GM23338 (cell line): ENCODE results near the gene SEMA4C. TPM values are rescaled to one million over a fixed set of nuclear protein-coding genes. Genes with fewer than 3 reads are reported as not detected.

ENCODE experiments used
- ATAC-seq: fragments of 200-7000 bp; cut with Tn5 transposase; 3 replicates; pipeline ENCODE4 v1.9.1; 2020
- DNase-seq: peaks from one replicate; pipeline ENCODE4 v3.0.0-alpha.2; 2015; ENCODE audit warnings: low spot score
- H2AFZ ChIP-seq: fragments of 200-600 bp; sonication (generic); 2 replicates; pipeline ENCODE4 v1.8.0; 2016; ENCODE audit warnings: antibody characterized with exemption, mild to moderate bottlenecking, moderate library complexity
- H3F3A ChIP-seq: fragments of 200-600 bp; sonication (generic); replicated peaks from 2 replicates; pipeline ENCODE4 v1.8.0; 2017; ENCODE audit warnings: antibody characterized with exemption, mixed run types, low read depth
- H3K27ac ChIP-seq: fragments of 200-600 bp; sonication (generic); 2 replicates; pipeline ENCODE4 v1.6.1; 2016; ENCODE audit warnings: low read depth
- H3K27me3 ChIP-seq: fragments of 200-600 bp; sonication (generic); 2 replicates; pipeline ENCODE4 v1.8.0; 2016; ENCODE audit warnings: mild to moderate bottlenecking, mixed run types, moderate library complexity; ENCODE audit not compliant: insufficient read depth
- H3K36me3 ChIP-seq: fragments of 200-600 bp; sonication (generic); 2 replicates; pipeline ENCODE4 v1.8.0; 2016; ENCODE audit warnings: mild to moderate bottlenecking; ENCODE audit not compliant: insufficient read depth
- H3K4me1 ChIP-seq: fragments of 200-600 bp; sonication (generic); 2 replicates; pipeline ENCODE4 v1.8.0; 2016; ENCODE audit warnings: mild to moderate bottlenecking, moderate library complexity; ENCODE audit not compliant: insufficient read depth
- H3K4me2 ChIP-seq: fragments of 200-600 bp; sonication (generic); 2 replicates; pipeline ENCODE4 v1.7.1; 2017; ENCODE audit warnings: mixed run types
- H3K4me3 ChIP-seq: fragments of 200-600 bp; sonication (generic); 2 replicates; pipeline ENCODE4 v1.6.1; 2016; ENCODE audit warnings: mixed run types
- H3K79me2 ChIP-seq: fragments of 200-600 bp; sonication (generic); replicated peaks from 2 replicates; pipeline ENCODE4 v1.8.0; 2017; ENCODE audit warnings: mild to moderate bottlenecking; ENCODE audit not compliant: insufficient read depth
- H3K9me2 ChIP-seq: fragments of 200-600 bp; sonication (generic); 2 replicates; pipeline ENCODE4 v1.8.0; 2017; ENCODE audit not compliant: insufficient read depth
- H4K20me1 ChIP-seq: fragments of 200-600 bp; sonication (generic); replicated peaks from 2 replicates; pipeline ENCODE4 v1.8.0; 2017; ENCODE audit warnings: mild to moderate bottlenecking; ENCODE audit not compliant: insufficient read depth
- H3K27ac Mint-ChIP-seq: 2 replicates; pipeline ENCODE4 v1.8.0; 2020; ENCODE audit warnings: inconsistent platforms, mild to moderate bottlenecking, moderate library complexity, mixed read lengths
- H3K27me3 Mint-ChIP-seq: 3 replicates; pipeline ENCODE4 v1.8.0; 2022; ENCODE audit warnings: low read depth, mild to moderate bottlenecking, moderate library complexity, mixed read lengths, inconsistent platforms; ENCODE audit not compliant: insufficient read depth, poor library complexity
- H3K36me3 Mint-ChIP-seq: 3 replicates; pipeline ENCODE4 v1.8.0; 2021; ENCODE audit warnings: low read depth, mild to moderate bottlenecking, inconsistent platforms, moderate library complexity, mixed read lengths
- H3K4me1 Mint-ChIP-seq: 3 replicates; pipeline ENCODE4 v1.8.0; 2020; ENCODE audit warnings: mild to moderate bottlenecking, inconsistent platforms, mixed read lengths
- H3K4me3 Mint-ChIP-seq: 3 replicates; pipeline ENCODE4 v1.8.0; 2021; ENCODE audit warnings: moderate library complexity, mild to moderate bottlenecking, inconsistent platforms, mixed read lengths
- H3K9me3 Mint-ChIP-seq: 3 replicates; pipeline ENCODE4 v1.8.0; 2020; ENCODE audit warnings: moderate library complexity, mild to moderate bottlenecking, inconsistent platforms, mixed read lengths
- CREB1 ChIP-seq: fragments of 250-450 bp; sonication (Bioruptor Pico); IDR thresholded peaks from 2 replicates; pipeline ENCODE4 v1.5.0; 2020; ENCODE audit warnings: low read depth, mild to moderate bottlenecking, moderate library complexity
- EZH2 ChIP-seq: fragments of 200-600 bp; sonication (generic); IDR thresholded peaks from one replicate; pipeline ENCODE4 v1.8.0; 2017; ENCODE audit warnings: antibody characterized with exemption, mild to moderate bottlenecking, low read depth; ENCODE audit not compliant: unreplicated experiment
- EZH2phosphoT487 ChIP-seq: fragments of 200-600 bp; sonication (generic); IDR thresholded peaks from one replicate; pipeline ENCODE4 v1.8.1; 2018; ENCODE audit warnings: antibody characterized with exemption; ENCODE audit not compliant: unreplicated experiment
- JUNB ChIP-seq: IDR thresholded peaks from one replicate; pipeline ENCODE4 v1.6.1; 2016; ENCODE audit warnings: antibody characterized with exemption; ENCODE audit not compliant: unreplicated experiment
- NANOG ChIP-seq: IDR thresholded peaks from 2 replicates; pipeline ENCODE4 v1.6.1; 2016; ENCODE audit warnings: antibody characterized with exemption, borderline replicate concordance
- POLR2AphosphoS5 ChIP-seq: IDR thresholded peaks from 2 replicates; pipeline ENCODE4 v1.6.1; 2016; ENCODE audit warnings: antibody characterized with exemption, low read depth
- STAT1 ChIP-seq: IDR thresholded peaks from one replicate; pipeline ENCODE4 v1.6.1; 2016; ENCODE audit warnings: antibody characterized with exemption; ENCODE audit not compliant: unreplicated experiment
- ZNF114 ChIP-seq: fragments of 250-450 bp; sonication (Bioruptor Pico); IDR thresholded peaks from 2 replicates; pipeline ENCODE4 v1.5.0; 2020; ENCODE audit warnings: mild to moderate bottlenecking, moderate library complexity
- polyA plus RNA-seq: library from polyadenylated mRNA; unstranded; fragments of >200 nt; fragmentation: Nextera tagmentation; extraction: Ambion mirVana; gene quantifications from 2 replicates; pipeline ENCODE4 v1.2.1, GENCODE V29; 2016
- total RNA-seq: library from RNA; depleted of rRNA; stranded (reverse); fragments of >200 nt; shearing (Covaris generic); gene quantifications from 2 replicates; pipeline ENCODE4 v1.2.3, GENCODE V29; 2014
- TF ChIP-seq, protein P1 (sequence below): IDR thresholded peaks from one replicate; pipeline ENCODE4 v1.6.1; 2018; ENCODE audit warnings: antibody characterized with exemption; ENCODE audit not compliant: unreplicated experiment
- TF ChIP-seq, protein P2 (sequence below): IDR thresholded peaks from 2 replicates; pipeline ENCODE4 v1.6.1; 2016; ENCODE audit warnings: antibody characterized with exemption
- TF ChIP-seq, protein P3 (sequence below), 2 experiments: fragments of 200-600 bp in 1 of 2; sonication (generic) in 1 of 2; conservative IDR thresholded peaks; 2 replicates each; pipeline versions ENCODE4 v1.5.1 to v1.6.1; 2016 to 2017; ENCODE audit warnings: antibody characterized with exemption in 2 of 2, low read depth in 2 of 2, mild to moderate bottlenecking in 2 of 2, moderate library complexity in 1 of 2

Gene SEMA4C
- total and polyA plus RNA-seq, 2 experiments from 2014 or later = 16.8 to 80.7 TPM

- TF ChIP-seq, protein P1, sequence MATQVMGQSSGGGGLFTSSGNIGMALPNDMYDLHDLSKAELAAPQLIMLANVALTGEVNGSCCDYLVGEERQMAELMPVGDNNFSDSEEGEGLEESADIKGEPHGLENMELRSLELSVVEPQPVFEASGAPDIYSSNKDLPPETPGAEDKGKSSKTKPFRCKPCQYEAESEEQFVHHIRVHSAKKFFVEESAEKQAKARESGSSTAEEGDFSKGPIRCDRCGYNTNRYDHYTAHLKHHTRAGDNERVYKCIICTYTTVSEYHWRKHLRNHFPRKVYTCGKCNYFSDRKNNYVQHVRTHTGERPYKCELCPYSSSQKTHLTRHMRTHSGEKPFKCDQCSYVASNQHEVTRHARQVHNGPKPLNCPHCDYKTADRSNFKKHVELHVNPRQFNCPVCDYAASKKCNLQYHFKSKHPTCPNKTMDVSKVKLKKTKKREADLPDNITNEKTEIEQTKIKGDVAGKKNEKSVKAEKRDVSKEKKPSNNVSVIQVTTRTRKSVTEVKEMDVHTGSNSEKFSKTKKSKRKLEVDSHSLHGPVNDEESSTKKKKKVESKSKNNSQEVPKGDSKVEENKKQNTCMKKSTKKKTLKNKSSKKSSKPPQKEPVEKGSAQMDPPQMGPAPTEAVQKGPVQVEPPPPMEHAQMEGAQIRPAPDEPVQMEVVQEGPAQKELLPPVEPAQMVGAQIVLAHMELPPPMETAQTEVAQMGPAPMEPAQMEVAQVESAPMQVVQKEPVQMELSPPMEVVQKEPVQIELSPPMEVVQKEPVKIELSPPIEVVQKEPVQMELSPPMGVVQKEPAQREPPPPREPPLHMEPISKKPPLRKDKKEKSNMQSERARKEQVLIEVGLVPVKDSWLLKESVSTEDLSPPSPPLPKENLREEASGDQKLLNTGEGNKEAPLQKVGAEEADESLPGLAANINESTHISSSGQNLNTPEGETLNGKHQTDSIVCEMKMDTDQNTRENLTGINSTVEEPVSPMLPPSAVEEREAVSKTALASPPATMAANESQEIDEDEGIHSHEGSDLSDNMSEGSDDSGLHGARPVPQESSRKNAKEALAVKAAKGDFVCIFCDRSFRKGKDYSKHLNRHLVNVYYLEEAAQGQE = no peak
- TF ChIP-seq CREB1 (CRISPR knock-in tag) = no peak
- no peak for TF ChIP-seq JUNB
- no peak for TF ChIP-seq POLR2AphosphoS5
- TF ChIP-seq, protein P2, sequence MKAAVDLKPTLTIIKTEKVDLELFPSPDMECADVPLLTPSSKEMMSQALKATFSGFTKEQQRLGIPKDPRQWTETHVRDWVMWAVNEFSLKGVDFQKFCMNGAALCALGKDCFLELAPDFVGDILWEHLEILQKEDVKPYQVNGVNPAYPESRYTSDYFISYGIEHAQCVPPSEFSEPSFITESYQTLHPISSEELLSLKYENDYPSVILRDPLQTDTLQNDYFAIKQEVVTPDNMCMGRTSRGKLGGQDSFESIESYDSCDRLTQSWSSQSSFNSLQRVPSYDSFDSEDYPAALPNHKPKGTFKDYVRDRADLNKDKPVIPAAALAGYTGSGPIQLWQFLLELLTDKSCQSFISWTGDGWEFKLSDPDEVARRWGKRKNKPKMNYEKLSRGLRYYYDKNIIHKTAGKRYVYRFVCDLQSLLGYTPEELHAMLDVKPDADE = no peak
- TF ChIP-seq, protein P3, sequence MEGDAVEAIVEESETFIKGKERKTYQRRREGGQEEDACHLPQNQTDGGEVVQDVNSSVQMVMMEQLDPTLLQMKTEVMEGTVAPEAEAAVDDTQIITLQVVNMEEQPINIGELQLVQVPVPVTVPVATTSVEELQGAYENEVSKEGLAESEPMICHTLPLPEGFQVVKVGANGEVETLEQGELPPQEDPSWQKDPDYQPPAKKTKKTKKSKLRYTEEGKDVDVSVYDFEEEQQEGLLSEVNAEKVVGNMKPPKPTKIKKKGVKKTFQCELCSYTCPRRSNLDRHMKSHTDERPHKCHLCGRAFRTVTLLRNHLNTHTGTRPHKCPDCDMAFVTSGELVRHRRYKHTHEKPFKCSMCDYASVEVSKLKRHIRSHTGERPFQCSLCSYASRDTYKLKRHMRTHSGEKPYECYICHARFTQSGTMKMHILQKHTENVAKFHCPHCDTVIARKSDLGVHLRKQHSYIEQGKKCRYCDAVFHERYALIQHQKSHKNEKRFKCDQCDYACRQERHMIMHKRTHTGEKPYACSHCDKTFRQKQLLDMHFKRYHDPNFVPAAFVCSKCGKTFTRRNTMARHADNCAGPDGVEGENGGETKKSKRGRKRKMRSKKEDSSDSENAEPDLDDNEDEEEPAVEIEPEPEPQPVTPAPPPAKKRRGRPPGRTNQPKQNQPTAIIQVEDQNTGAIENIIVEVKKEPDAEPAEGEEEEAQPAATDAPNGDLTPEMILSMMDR (conservative IDR thresholded peaks at IDR 0.05; ENCODE audit: low read depth in 2 of 2) = no peak
- TF ChIP-seq STAT1 = no peak
- TF ChIP-seq ZNF114 (CRISPR knock-in tag) = no peak
- no peak for TF ChIP-seq NANOG
Observed at GRCh38 chr2:96897491-96898134, 27.7 kb upstream of the SEMA4C start (continued).

DNA sequence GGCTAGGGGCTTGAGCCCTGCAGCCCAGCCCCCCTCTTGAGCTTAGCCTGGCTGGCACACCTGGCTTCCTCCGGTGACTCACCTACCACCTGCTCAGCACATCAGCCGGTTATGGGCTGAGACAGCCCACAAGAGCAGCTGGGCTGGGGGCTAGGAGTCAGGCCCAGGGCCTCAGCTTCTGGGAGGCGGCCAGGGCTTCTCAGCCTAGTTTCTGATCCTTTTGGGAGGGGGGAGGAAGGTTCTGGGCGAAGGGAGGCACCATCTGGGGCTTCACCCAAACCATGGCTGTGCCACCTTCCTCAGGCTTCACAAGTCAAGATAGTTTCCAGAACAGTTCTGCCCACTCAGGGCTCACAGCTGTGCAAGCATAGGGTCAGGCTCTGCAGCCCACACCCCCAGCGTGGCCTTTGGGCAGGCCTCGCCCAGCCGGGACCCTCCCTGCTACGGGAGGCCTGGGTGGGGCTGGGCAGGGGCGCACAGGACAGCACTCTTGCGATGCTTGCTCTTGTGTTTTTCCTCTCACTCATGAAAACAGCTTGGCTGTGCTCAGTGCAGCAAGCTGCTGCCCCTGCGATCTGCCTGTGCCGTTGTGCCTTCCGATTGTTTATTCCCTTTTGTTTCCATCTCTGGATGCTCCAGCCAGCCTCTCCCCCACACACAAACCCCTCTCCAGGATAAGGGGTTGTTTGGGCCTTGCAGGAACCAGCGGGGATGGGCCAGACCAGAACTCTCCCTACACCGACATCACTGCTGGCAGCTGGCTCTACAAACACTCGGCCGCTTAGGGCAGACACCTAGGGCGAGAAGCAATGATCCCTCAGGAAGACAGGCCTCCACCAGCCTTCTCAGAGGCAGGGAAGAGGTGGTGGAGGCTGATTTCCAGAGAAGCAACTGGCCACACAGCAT lies 26.1 kb upstream of the SEMA4C start:
- no peaks in the 10 kb centered on the region for H3K36me3 Mint-ChIP-seq
- H3K79me2 ChIP-seq = no peaks in the 10 kb centered on the region
- no peaks in the 10 kb centered on the region for H3K27me3 ChIP-seq
- no peak overlapping the region for H3K4me3 Mint-ChIP-seq
- no peak overlapping the region for H3K4me3 ChIP-seq
- no peak overlapping the region for H3K27ac ChIP-seq
- H3K4me1 ChIP-seq = peaks cover 10% of the 10 kb centered on the region
- peaks cover 16% of the 10 kb centered on the region for H3K27me3 Mint-ChIP-seq
- peak; percentile 53 for ATAC-seq
- no peaks in the 10 kb centered on the region for H3K36me3 ChIP-seq
- H3K4me2 ChIP-seq = peak overlapping the region; percentile 38; the same call in 1 of the 2 replicates
- H4K20me1 ChIP-seq = no peaks in the 10 kb centered on the region
- no peaks in the 10 kb centered on the region for H3K9me3 Mint-ChIP-seq
- H3F3A ChIP-seq = no peaks in the 10 kb centered on the region
- peaks cover 24% of the 10 kb centered on the region for H3K4me1 Mint-ChIP-seq
- no peaks in the 10 kb centered on the region for H3K9me2 ChIP-seq
- H3K27ac Mint-ChIP-seq = no peak overlapping the region
- no peak for DNase-seq
- peak overlapping the region; percentile 61 for H2AFZ ChIP-seq
- TF ChIP-seq JUNB (no peak), EZH2 (no peak), STAT1 (no peak), ZNF114 (CRISPR knock-in tag) (no peak), NANOG (no peak), EZH2phosphoT487 (no peak)
- TF ChIP-seq, protein P3 (conservative IDR thresholded peaks at IDR 0.05; ENCODE audit: low read depth in 2 of 2) = no peak
